HG02938 (cell line): ENCODE results near the gene CHD9.

Experiments
- ATAC-seq: cut with Tn5 transposase; IDR thresholded peaks from one replicate; pipeline ENCODE4 v1.9.1; 2021; ENCODE audit warnings: mild to moderate bottlenecking, moderate library complexity; ENCODE audit not compliant: unreplicated experiment

The CHD9 gene

GRCh38 chr16:53123747-53124146 lies 69.0 kb downstream of the CHD9 start:
- ATAC-seq, result no peak

DNA sequence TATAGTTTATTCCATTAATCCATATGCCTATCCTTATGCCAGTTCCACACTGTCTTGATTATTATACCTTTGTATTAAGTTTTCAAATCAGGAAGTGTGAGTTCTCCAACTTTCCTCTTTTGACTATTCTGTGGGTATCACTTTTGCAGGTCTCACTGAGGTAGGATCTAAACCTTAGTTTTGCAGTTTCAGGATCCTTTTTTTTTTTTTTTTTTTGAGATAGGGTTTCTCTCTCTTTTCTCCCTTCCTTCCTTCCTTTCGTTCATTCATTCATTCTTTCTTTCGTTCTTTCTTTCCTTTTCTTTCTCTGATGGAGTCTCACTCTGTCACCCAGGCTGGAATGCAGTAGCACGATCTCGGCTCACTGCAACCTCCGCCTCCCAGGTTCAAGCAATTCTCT lies 71.6 kb downstream of the CHD9 start:
- ATAC-seq, result no peak

DNA sequence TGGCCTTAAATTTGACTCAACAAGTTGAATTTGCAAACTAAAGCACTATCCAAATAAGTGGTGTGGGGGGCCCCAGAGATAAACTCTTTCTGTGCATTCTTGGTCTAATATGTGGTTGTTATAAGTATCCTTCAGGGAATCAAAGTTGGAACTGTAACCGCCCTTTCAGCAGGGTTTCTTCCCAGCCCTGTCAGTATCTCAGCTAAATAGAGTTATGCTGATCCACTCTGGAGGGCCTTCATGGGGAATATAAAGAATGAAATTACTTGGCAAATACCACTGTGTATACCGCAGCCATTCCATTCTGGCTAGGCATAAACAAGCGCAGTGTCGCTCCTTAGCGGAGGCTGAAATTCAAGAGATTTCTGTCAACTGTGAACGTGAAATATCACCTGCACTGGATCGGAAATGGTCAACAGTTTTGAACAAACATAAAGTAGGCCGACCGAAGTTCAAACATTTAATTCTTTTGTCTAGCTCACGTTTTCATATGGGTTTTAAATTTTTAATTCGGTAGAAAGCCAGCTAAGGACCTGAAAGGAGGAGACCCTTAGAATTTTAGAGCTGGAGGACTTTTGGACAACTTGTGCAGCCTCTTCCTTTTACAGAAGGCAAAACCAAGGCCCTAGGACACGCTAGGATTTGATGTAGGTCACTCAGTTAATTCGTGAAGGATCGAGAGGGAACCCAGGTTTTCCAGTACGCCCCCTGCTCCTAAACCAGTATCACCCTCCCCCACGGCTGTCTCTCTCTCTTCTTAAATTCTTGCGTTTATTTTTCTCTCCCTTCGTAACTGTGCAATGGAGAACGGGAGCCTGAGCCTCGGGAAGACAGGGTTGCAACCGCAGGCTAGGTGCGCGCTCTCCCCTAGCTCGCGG lies 74.7 kb downstream of the CHD9 start:
- ATAC-seq, result no peak

DNA sequence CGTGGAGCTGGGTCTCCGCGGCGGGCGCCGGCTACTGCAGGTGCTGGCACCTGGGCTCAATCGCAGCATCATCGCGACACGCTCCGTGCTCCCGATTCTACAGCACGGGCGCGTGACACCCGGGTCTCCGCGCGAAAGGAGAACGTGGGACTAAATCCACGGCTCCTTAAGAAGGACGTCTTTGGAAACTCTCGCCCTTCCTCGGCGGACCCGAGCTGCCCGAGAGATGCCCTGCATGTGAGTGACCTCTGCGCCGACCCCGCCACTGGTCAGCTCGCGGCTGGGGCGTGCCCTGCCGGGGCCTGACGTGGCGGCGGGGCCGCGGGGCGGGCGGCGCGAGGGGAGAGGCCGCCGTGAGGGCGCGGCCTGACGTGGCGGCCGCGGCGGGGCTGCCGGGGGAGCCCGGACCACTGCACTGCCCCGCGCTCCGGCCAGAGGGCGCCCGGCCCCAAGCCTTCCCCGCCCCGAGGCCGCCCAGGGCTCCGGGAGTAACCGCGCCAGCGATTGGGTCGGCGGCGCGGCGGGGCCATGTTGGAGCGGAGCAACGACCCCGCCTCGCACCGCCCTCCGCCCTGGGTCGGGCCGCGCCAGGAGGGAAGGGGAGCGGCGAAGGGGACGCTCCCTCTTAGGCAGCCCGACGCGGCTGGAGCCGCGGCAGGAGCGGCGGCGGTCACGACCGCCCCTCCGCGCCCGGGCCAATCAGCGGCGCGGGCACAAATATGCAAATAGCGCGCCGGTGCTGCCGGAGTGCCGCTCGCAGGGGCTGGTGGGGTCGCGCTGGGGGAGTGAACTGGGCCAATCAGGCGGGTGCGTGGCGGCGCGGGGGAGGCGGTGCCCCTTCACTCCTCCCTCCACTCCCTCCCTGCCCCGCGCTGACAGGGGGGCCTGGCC lies 75.6 kb downstream of the CHD9 start:
- ATAC-seq, result peak; percentile 86

DNA sequence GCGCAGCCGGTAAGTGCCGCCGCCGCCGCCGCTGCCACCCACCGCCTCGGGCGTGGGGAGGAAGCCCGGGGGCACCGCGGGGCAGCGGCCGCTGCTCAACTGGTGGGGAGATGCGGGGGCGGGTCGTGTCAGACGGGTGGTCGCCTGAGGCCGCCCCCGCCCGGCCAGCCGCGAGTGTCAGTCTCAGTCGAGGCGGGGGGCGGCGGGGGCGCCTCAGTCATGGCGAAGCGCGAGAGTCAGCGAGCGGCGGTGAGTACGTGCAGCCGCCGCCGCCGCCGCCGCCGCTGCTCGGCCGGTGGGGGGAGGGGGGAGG lies 76.2 kb downstream of the CHD9 start:
- peak; percentile 4 for ATAC-seq

DNA sequence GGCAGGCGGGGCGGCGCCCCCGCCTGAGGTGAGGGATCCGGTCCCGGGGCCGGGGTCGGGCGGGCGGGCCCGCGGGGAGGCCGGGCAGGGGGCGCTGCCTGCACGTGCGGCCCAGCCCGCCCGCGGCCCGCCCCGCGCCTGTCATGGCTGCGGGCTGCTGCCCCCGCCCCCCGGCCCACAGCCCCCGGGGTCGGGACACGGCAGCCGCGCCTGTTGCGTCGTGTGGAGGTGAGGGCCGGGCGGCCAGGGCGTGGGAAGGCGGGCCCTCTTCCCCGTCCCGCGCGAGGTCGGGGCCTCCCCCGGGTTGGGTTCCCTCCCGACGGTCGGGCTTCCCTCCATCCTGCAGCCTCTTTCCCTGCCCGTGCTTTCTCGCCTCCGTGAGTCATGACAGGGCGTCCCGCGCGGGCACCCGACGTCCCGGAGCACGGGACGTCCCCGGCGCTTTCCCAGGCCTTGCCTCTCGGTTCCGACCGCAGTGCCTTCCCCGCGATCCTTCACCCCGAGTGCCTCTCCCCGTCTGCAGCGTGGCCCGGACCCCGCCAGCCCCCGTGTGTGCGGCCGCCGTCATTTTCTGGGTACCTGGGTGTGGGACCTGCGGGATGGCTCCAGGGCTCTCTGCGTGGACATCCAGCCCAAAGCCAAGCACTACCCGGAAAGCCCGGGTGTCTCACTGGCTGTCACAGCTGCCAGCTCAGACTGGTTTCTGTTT lies 76.7 kb downstream of the CHD9 start:
- ATAC-seq, result peak; percentile 23

DNA sequence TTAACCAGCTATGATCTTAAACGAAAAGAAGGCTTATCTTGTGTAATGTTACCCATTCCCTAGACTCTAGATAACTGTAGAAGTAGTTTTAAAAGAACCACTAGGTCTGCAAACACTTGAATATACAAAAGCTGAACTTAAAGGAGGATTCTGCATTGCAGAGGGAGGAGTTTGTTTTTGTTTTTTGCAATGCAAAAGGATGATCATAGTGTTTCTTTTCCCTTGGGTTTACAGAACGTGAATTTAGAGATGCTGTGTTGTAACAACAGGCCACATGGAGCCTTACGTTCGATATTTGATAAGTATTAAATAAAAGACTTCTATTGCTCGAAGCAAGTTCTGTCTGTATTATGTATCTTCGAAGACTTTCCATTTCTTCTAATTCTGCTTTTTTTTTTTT lies 77.6 kb downstream of the CHD9 start:
- no peak for ATAC-seq

GRCh38 chr16:53135329-53135728 lies 80.5 kb downstream of the CHD9 start:
- no peak for ATAC-seq

GRCh38 chr16:53142823-53143568 lies 88.2 kb downstream of the CHD9 start:
- ATAC-seq, result no peak

GRCh38 chr16:53147500-53148065 lies 92.8 kb downstream of the CHD9 start:
- no peak for ATAC-seq

- no peak for ATAC-seq
Measured at GRCh38 chr16:53150769-53151168, 96.0 kb downstream of the CHD9 start.

GRCh38 chr16:53152329-53152728 lies 97.5 kb downstream of the CHD9 start:
- ATAC-seq, result no peak

DNA sequence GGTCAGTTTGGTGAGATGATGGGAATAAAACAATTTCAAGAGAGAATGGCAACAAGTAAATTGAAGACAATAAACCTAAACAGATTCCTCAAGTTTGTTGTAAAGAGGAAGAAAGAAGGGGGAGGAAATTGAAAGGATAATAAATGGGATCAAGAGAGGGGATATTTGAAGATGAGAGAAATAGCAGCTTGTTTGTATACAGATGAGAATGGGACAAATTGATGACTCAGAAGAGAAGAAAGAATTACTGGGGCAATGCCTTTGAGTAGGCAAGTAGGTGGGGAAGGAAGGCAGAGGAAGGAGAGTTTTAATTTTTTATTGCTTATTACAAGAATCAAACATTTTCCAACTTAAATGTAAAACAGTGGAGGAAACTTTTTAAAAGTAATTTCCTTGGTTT lies 98.3 kb downstream of the CHD9 start:
- ATAC-seq, result no peak

GRCh38 chr16:53154513-53154912 lies 99.7 kb downstream of the CHD9 start:
- no peak for ATAC-seq

DNA sequence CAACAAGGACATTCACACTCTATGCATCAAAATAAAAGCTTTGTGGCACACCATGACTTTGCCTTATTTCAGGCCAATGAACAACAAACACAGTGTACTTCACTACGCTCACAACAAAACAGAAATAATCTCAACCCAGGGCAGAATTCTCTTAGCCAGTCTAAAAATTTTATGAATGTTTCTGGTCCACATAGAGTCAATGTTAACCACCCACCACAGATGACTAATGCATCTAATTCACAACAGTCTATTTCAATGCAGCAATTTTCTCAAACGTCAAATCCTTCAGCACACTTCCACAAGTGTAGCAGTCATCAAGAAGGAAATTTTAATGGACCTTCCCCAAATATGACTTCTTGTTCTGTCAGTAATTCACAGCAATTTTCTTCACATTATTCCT lies 101.7 kb downstream of the CHD9 start:
- ATAC-seq, result no peak

DNA sequence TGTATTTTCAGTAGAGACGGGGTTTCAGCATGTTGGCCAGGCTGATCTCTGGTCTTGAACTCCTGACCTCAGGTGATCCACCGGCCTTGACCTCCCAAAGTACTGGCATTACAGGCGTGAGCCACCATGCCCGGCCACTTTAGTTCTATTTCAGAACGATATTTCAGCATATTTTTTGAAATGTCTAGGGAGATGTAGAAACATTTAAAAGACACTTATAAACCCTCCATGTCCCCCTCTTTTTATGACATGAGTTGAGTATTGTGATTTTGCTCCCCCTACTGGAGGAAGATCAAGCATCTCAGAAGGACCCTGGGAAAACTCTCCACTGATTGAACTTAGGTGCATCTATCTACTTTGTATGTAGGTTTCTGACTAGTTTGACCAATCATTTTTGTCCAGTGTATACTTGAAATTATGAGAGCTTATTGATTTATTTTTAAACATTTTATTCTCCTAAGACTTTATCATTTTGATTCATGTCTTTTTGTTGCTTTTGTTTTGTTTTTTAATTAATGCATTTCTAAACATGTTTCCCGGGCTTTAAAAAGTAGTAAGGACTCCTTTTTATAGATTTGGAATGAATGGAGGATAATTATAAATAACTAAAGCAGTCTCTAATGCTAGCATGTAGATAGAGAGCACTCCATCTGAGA lies 105.1 kb downstream of the CHD9 start:
- peak; percentile 75 for ATAC-seq

DNA sequence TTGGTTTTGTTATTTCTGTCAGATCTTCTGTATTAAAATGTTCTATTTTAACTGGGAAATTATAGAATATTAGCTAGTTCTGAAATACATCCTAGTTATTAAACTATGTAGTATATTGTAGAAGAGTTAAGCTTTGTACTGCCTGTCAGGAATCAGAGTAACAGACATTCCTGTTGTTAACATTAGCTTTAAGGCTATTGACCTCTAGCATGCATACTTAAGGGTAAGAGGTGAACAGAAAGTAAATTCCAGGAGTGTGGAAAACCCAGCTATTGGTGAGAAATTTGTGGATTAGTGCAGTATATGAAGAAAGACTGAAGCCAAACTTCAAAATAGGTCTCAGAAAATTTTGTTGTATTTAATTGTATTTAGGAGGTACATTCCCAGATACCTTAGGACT lies 111.3 kb downstream of the CHD9 start:
- no peak for ATAC-seq

- ATAC-seq, result no peak
Measured at GRCh38 chr16:53168744-53169143, 114.0 kb downstream of the CHD9 start.

DNA sequence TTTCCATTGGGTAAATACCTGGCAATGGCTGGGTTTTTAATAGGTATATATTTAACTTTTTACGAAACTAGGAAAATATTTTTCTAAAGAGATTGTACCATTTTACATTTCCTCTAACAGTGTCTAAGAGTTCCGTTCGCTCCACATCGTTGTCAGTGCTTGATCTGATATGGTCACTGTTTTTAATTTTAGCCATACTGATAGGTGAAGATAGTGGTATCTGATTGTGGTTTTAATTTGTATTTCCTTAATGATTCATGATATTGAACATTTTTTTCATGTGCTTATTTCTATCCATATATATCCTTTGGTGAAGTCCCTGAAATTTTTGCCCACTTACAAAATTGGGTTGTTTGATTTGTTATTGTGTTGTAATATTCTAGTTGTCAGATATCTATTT lies 117.7 kb downstream of the CHD9 start:
- ATAC-seq, result no peak

GRCh38 chr16:53175118-53175517 lies 120.3 kb downstream of the CHD9 start:
- ATAC-seq, result no peak
